PC-9 (cell line): ENCODE measurements around the gene LKAAEAR1. TPM values are rescaled to one million over a fixed set of nuclear protein-coding genes. Genes with fewer than 3 reads are reported as not detected.
A peak's percentile ranks its signal among the peaks of the same experiment; 100 is the strongest.

Experiments used
- BruUV-seq: library from RNA; stranded (reverse); fragments of 400-500 nt; replicated peaks from 2 replicates; lab custom pipeline; 2021; lab: Mats Ljungman, UMichigan
- CTCF ChIA-PET: fragments of 300-600 bp; sonication (Branson Sonifier 250); formaldehyde crosslinking; loops from one replicate; lab custom pipeline; 2022; ENCODE audit warnings: antibody characterized with exemption; lab: Charles Lee
- POLR2A ChIA-PET: fragments of 300-600 bp; sonication (Branson Sonifier 250); formaldehyde crosslinking; loops from one replicate; lab custom pipeline; 2022; ENCODE audit warnings: antibody characterized with exemption; ENCODE audit not compliant: unreplicated experiment; lab: Charles Lee
- DNase-seq, 2 experiments: peaks; one replicate each; pipeline versions ENCODE4 v3.0.0 to v3.0.0-alpha.2; 2015 to 2022; ENCODE audit warnings: mixed read lengths in 1 of 2
- H2AFZ ChIP-seq: fragments of 200-600 bp; sonication (generic); 2 replicates; pipeline ENCODE4 v1.8.1; 2017; ENCODE audit warnings: antibody characterized with exemption
- H3F3A ChIP-seq: fragments of 200-600 bp; sonication (generic); 2 replicates; pipeline ENCODE4 v1.8.1; 2017; ENCODE audit warnings: antibody characterized with exemption, mild to moderate bottlenecking, low read depth; ENCODE audit not compliant: insufficient read depth
- H3K27ac ChIP-seq: fragments of 200-600 bp; sonication (generic); 2 replicates; pipeline ENCODE4 v1.6.1; 2016; ENCODE audit warnings: mixed run types
- H3K27me3 ChIP-seq: fragments of 200-600 bp; sonication (generic); 2 replicates; pipeline ENCODE4 v1.6.1; 2016; ENCODE audit warnings: low read depth, mixed run types; ENCODE audit not compliant: insufficient read depth
- H3K36me3 ChIP-seq: fragments of 200-600 bp; sonication (generic); 2 replicates; pipeline ENCODE4 v1.6.1; 2016; ENCODE audit warnings: low read depth, mixed run types
- H3K4me1 ChIP-seq: fragments of 200-600 bp; sonication (generic); replicated peaks from 2 replicates; pipeline ENCODE4 v1.6.1; 2016; ENCODE audit warnings: mixed run types; ENCODE audit not compliant: insufficient read depth
- H3K4me2 ChIP-seq: fragments of 200-600 bp; sonication (generic); 2 replicates; pipeline ENCODE4 v1.6.1; 2017; ENCODE audit warnings: mixed run types
- H3K4me3 ChIP-seq: fragments of 200-600 bp; sonication (generic); 2 replicates; pipeline ENCODE4 v1.6.1; 2016; ENCODE audit warnings: mixed run types
- H3K79me2 ChIP-seq: fragments of 200-600 bp; sonication (generic); 2 replicates; pipeline ENCODE4 v1.6.1; 2017; ENCODE audit warnings: low read depth, mixed run types
- H3K9me2 ChIP-seq: fragments of 200-600 bp; sonication (generic); 2 replicates; pipeline ENCODE4 v1.8.1; 2017; ENCODE audit warnings: mild to moderate bottlenecking; ENCODE audit not compliant: insufficient read depth
- H3K9me3 ChIP-seq: fragments of 200-600 bp; sonication (generic); 2 replicates; pipeline ENCODE4 v1.8.1; 2016; ENCODE audit warnings: low read depth; ENCODE audit not compliant: insufficient read depth
- H4K20me1 ChIP-seq: fragments of 200-600 bp; sonication (generic); 2 replicates; pipeline ENCODE4 v1.8.1; 2017; ENCODE audit not compliant: insufficient read depth
- EZH2 ChIP-seq: fragments of 200-600 bp; sonication (generic); IDR thresholded peaks from 2 replicates; pipeline ENCODE4 v1.8.0; 2017; ENCODE audit warnings: antibody characterized with exemption, low read depth
- intact Hi-C: fragments of 100-400 bp; cut with micrococcal nuclease; formaldehyde crosslinking; loops from one replicate; pipeline ENCODE4 v1.10.0; 2022; ENCODE audit not compliant: unreplicated experiment
- total RNA-seq: library from RNA; stranded (reverse); gene quantifications from 2 replicates; pipeline ENCODE4 v1.2.3, GENCODE V29; 2021
- TF ChIP-seq, protein P1 (sequence below): fragments of 200-600 bp; sonication (generic); conservative IDR thresholded peaks from 2 replicates; pipeline ENCODE4 v1.6.1; 2017; ENCODE audit warnings: mixed run types, antibody characterized with exemption, mild to moderate bottlenecking, moderate library complexity

LKAAEAR1 gene
- total RNA-seq, 1 experiment from 2014 or later: not detected

GRCh38 chr20:64099880-64100565 is 15.8 kb upstream of the LKAAEAR1 start:
- Histone ChIP-seq H4K20me1 (no peaks in the 10 kb centered on the region), H3K9me2 (no peaks in the 10 kb centered on the region), H3K27ac (no peak overlapping the region), H3K9me3 (no peaks in the 10 kb centered on the region), H3K79me2 (no peaks in the 10 kb centered on the region), H3K36me3 (no peaks in the 10 kb centered on the region), H3K4me3 (no peak overlapping the region), H3K4me1 (no peaks in the 10 kb centered on the region), H3K4me2 (no peak overlapping the region), H2AFZ (no peak overlapping the region), H3K27me3 (peaks cover 80% of the 10 kb centered on the region), H3F3A (no peaks in the 10 kb centered on the region)
- ChIA-PET CTCF (interaction anchor here (0.6 kb wide), 1 partner anchor 120 kb away, joined by 3 read pairs; no protein-coding TSS in a partner anchor), POLR2A (no interaction called here)
- TF ChIP-seq, protein P1, sequence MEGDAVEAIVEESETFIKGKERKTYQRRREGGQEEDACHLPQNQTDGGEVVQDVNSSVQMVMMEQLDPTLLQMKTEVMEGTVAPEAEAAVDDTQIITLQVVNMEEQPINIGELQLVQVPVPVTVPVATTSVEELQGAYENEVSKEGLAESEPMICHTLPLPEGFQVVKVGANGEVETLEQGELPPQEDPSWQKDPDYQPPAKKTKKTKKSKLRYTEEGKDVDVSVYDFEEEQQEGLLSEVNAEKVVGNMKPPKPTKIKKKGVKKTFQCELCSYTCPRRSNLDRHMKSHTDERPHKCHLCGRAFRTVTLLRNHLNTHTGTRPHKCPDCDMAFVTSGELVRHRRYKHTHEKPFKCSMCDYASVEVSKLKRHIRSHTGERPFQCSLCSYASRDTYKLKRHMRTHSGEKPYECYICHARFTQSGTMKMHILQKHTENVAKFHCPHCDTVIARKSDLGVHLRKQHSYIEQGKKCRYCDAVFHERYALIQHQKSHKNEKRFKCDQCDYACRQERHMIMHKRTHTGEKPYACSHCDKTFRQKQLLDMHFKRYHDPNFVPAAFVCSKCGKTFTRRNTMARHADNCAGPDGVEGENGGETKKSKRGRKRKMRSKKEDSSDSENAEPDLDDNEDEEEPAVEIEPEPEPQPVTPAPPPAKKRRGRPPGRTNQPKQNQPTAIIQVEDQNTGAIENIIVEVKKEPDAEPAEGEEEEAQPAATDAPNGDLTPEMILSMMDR: no peak
- TF ChIP-seq EZH2: no peak
- DNase-seq: peak in 1 of 2 experiments; percentile 3
- intact Hi-C loops: no loop called here
- BruUV-seq: no TSS peak

DNA sequence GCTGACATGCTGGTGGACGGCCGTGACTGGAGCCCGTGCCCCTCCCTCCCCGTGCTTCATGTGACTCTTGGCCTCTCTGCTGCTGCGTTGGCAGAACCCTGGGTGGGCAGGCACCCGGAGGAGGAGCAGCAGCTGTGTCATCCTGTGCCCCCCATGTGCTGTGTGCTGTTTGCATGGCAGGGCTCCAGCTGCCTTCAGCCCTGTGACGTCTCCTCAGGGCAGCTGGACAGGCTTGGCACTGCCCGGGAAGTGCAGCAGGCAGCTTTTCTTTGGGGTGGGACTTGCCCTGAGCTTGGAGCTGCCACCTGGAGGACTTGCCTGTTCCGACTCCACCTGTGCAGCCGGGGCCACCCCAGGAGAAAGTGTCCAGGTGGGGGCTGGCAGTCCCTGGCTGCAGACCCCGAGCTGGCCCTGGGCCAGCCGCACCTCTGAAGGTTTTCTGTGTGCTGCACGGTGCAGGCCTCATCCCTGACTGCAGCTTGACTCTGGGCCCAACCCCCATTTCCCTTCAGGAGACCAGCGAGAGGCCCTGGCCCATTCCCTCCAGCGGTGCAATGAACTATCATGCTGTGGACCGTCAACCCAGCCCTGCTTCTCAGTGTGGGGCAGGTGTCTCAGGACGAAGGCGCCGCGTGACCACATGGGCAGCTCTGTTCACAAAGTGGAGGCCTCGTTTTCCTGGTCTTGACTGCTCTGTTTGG is 15.0 kb upstream of the LKAAEAR1 start:
- Histone ChIP-seq H3K9me2 (no peaks in the 10 kb centered on the region), H3F3A (no peaks in the 10 kb centered on the region), H3K9me3 (no peaks in the 10 kb centered on the region), H3K27ac (no peak overlapping the region), H3K4me3 (no peak overlapping the region), H3K36me3 (no peaks in the 10 kb centered on the region), H3K4me2 (no peak overlapping the region), H2AFZ (no peak overlapping the region), H3K4me1 (no peaks in the 10 kb centered on the region), H3K27me3 (peaks cover 72% of the 10 kb centered on the region), H3K79me2 (no peaks in the 10 kb centered on the region), H4K20me1 (no peaks in the 10 kb centered on the region)
- peak in 1 of 2 experiments; percentile 27 for DNase-seq
- CTCF ChIA-PET: interaction anchor here (0.6 kb wide), 1 partner anchor 121 kb away, joined by 3 read pairs; no protein-coding TSS in a partner anchor
- TF ChIP-seq, protein P1: no peak
- no peak for TF ChIP-seq EZH2
- intact Hi-C loops: no loop called here
- POLR2A ChIA-PET: no interaction called here
- BruUV-seq: no TSS peak

- no TSS peak for BruUV-seq
- Histone ChIP-seq H3K79me2 (no peaks in the 10 kb centered on the region), H4K20me1 (no peaks in the 10 kb centered on the region), H3K27me3 (peaks cover 65% of the 10 kb centered on the region), H3K4me2 (no peak overlapping the region), H3K9me2 (no peaks in the 10 kb centered on the region), H3K36me3 (no peaks in the 10 kb centered on the region), H3K4me3 (no peak overlapping the region), H3F3A (no peaks in the 10 kb centered on the region), H3K4me1 (no peaks in the 10 kb centered on the region), H3K9me3 (no peaks in the 10 kb centered on the region), H2AFZ (no peak overlapping the region), H3K27ac (no peak overlapping the region)
- TF ChIP-seq EZH2: no peak
- TF ChIP-seq, protein P1: no peak
- intact Hi-C loops: no loop called here
- POLR2A ChIA-PET: no interaction called here
- CTCF ChIA-PET: no interaction called here
- peak in 1 of 2 experiments; percentile 13 for DNase-seq
These were observed 14.3 kb upstream of the LKAAEAR1 start for GRCh38 chr20:64098471-64099013.
